MCF 10A (cell line): ENCODE data around the gene BRDT. TPM values are rescaled to one million over a fixed set of nuclear protein-coding genes. Genes with fewer than 3 reads are reported as not detected.

Source experiments
- BruUV-seq: library from RNA; stranded (reverse); fragments of 400-500 nt; replicated peaks from 2 replicates; lab custom pipeline; 2021; lab: Mats Ljungman, UMichigan
- CTCF ChIA-PET: fragments of 300-600 bp; sonication (Branson Sonifier 250); formaldehyde crosslinking; extraction: SDS; loops from one replicate; lab custom pipeline; 2021; ENCODE audit warnings: antibody characterized with exemption, inconsistent platforms; lab: Yijun Ruan, JAX
- POLR2A ChIA-PET: fragments of 300-600, 350-650 bp; sonication (Branson Sonifier 250); formaldehyde crosslinking; extraction: SDS; loops from one replicate; lab custom pipeline; 2020; ENCODE audit warnings: antibody characterized with exemption, inconsistent platforms; lab: Yijun Ruan, JAX
- DNase-seq: peaks from one replicate; pipeline ENCODE4 v3.0.0-alpha.2; 2018; ENCODE audit not compliant: unreplicated experiment
- H3K27ac Mint-ChIP-seq: one replicate; pipeline ENCODE4 v1.8.0; 2022; ENCODE audit warnings: mild to moderate bottlenecking, low read depth, mixed read lengths; ENCODE audit not compliant: unreplicated experiment
- H3K27me3 Mint-ChIP-seq: one replicate; pipeline ENCODE4 v1.8.0; 2022; ENCODE audit warnings: mixed read lengths; ENCODE audit not compliant: insufficient read depth, unreplicated experiment
- H3K36me3 Mint-ChIP-seq: one replicate; pipeline ENCODE4 v1.8.0; 2022; ENCODE audit warnings: mild to moderate bottlenecking, moderate library complexity, mixed read lengths; ENCODE audit not compliant: insufficient read depth, unreplicated experiment
- H3K4me1 Mint-ChIP-seq: one replicate; pipeline ENCODE4 v1.8.0; 2022; ENCODE audit warnings: mixed read lengths; ENCODE audit not compliant: insufficient read depth, unreplicated experiment
- H3K4me3 Mint-ChIP-seq: one replicate; pipeline ENCODE4 v1.8.0; 2022; ENCODE audit warnings: mild to moderate bottlenecking, moderate library complexity, mixed read lengths; ENCODE audit not compliant: unreplicated experiment
- H3K9me3 Mint-ChIP-seq: one replicate; pipeline ENCODE4 v1.8.0; 2022; ENCODE audit warnings: mixed read lengths; ENCODE audit not compliant: unreplicated experiment
- CTCF ChIP-seq: fragments of 200-600 bp; IDR thresholded peaks from one replicate; pipeline ENCODE4 v1.8.0; 2022; ENCODE audit warnings: antibody characterized with exemption, mild to moderate bottlenecking; ENCODE audit not compliant: unreplicated experiment
- intact Hi-C: fragments of 100-400 bp; cut with micrococcal nuclease; formaldehyde crosslinking; loops from 2 replicates; pipeline ENCODE4 v1.14.1; 2022
- total RNA-seq: library from RNA; stranded (reverse); gene quantifications from 2 replicates; pipeline ENCODE4 v1.2.3, GENCODE V29; 2022

BRDT gene
- total RNA-seq, 1 experiment from 2014 or later, result not detected

- ChIA-PET POLR2A (no interaction called here), CTCF (no interaction called here)
- BruUV-seq, result no TSS peak
- no peak for DNase-seq
- Mint-ChIP-seq H3K9me3 (no peaks in the 10 kb centered on the region), H3K4me1 (no peaks in the 10 kb centered on the region), H3K4me3 (no peak overlapping the region), H3K27me3 (no peaks in the 10 kb centered on the region), H3K27ac (no peak overlapping the region), H3K36me3 (no peaks in the 10 kb centered on the region)
- no peak for TF ChIP-seq CTCF
- intact Hi-C loops, result no loop called here
Measured at GRCh38 chr1:92051948-92052347, 102.7 kb downstream of the BRDT start.

Other genes with a start within 250 kb of the BRDT start
- gene TGFBR3, start 63.2 kb upstream of the BRDT start, total RNA-seq, result 7.0 and 12.0 TPM in 2 replicates
- gene EPHX4, start 80.6 kb downstream of the BRDT start, total RNA-seq, result 1.4 and 1.7 TPM in 2 replicates
- not detected in 2 replicates for gene SETSIP, start 126.0 kb downstream of the BRDT start, total RNA-seq
- gene BTBD8, start 130.9 kb downstream of the BRDT start, total RNA-seq, result 1.8 and 2.2 TPM in 2 replicates